HepG2 (cell line): ENCODE measurements around the gene SLC8A2. TPM values are rescaled to one million over a fixed set of nuclear protein-coding genes. Genes with fewer than 3 reads are reported as not detected.
A peak's percentile ranks its signal among the peaks of the same experiment; 100 is the strongest.

Experiments
- AFF4 ChIP-seq: sonication (generic); formaldehyde crosslinking; IDR thresholded peaks from 2 replicates; pipeline ENCODE4 v1.4.0; 2020; ENCODE audit warnings: missing genetic modification reagents
- CREM ChIP-seq, 2 experiments: sonication (generic) in 1 of 2; formaldehyde crosslinking in 1 of 2; IDR thresholded peaks; 2 replicates each; pipeline versions ENCODE4 v1.4.0 to v1.6.1; 2016 to 2020; ENCODE audit warnings: antibody characterized with exemption in 1 of 2, mild to moderate bottlenecking in 1 of 2, missing genetic modification reagents in 1 of 2
- CSRNP1 ChIP-seq: sonication (generic); formaldehyde crosslinking; IDR thresholded peaks from 2 replicates; pipeline ENCODE4 v1.8.1; 2023; ENCODE audit warnings: mild to moderate bottlenecking, missing genetic modification reagents
- GATA4 ChIP-seq: sonication (generic); IDR thresholded peaks from 2 replicates; pipeline ENCODE4 v1.6.1; 2016; ENCODE audit warnings: antibody characterized with exemption, low read depth, borderline replicate concordance
- HNF1A ChIP-seq, 2 experiments: sonication (generic) in 1 of 2; formaldehyde crosslinking in 1 of 2; IDR thresholded peaks; 2 replicates each; pipeline versions ENCODE4 v1.4.0 to v1.6.1; 2016 to 2020; ENCODE audit warnings: borderline replicate concordance in 1 of 2, low read depth in 1 of 2, mild to moderate bottlenecking in 1 of 2, missing genetic modification reagents in 1 of 2
- KMT2A ChIP-seq: sonication (generic); formaldehyde crosslinking; IDR thresholded peaks from 2 replicates; pipeline ENCODE4 v1.4.0; 2020; ENCODE audit warnings: missing genetic modification reagents
- PCBP1 ChIP-seq: fragments of 200-400 bp; formaldehyde crosslinking; IDR thresholded peaks from 2 replicates; pipeline ENCODE4 v1.6.1; 2017; ENCODE audit warnings: mild to moderate bottlenecking, low read depth, low read length, borderline replicate concordance
- RBFOX2 ChIP-seq: fragments of 200-400 bp; formaldehyde crosslinking; IDR thresholded peaks from 2 replicates; pipeline ENCODE4 v1.6.1; 2017; ENCODE audit warnings: low read depth, mild to moderate bottlenecking, low read length
- SP4 ChIP-seq: sonication (generic); formaldehyde crosslinking; IDR thresholded peaks from 2 replicates; pipeline ENCODE4 v1.8.1; 2023; ENCODE audit warnings: mild to moderate bottlenecking, missing genetic modification reagents
- SYNCRIP ChIP-seq: fragments of 200-400 bp; formaldehyde crosslinking; IDR thresholded peaks from 2 replicates; pipeline ENCODE4 v1.6.1; 2018; ENCODE audit warnings: mild to moderate bottlenecking, low read depth, low read length; ENCODE audit not compliant: insufficient read depth
- TEF ChIP-seq: sonication (generic); formaldehyde crosslinking; IDR thresholded peaks from 2 replicates; pipeline ENCODE4 v1.5.0; 2020; ENCODE audit warnings: missing genetic modification reagents
- ZBTB38 ChIP-seq: sonication (generic); formaldehyde crosslinking; IDR thresholded peaks from 2 replicates; pipeline ENCODE4 v1.5.1; 2020; ENCODE audit warnings: mild to moderate bottlenecking, missing genetic modification reagents
- ZNF10 ChIP-seq: sonication (generic); formaldehyde crosslinking; IDR thresholded peaks from 2 replicates; pipeline ENCODE4 v1.4.0; 2020; ENCODE audit warnings: mild to moderate bottlenecking, low read depth, missing genetic modification reagents, borderline replicate concordance
- ZNF138 ChIP-seq: sonication (generic); formaldehyde crosslinking; IDR thresholded peaks from 2 replicates; pipeline ENCODE4 v1.5.0; 2020; ENCODE audit warnings: mild to moderate bottlenecking, low read depth, missing genetic modification reagents
- ZNF33B ChIP-seq: sonication (generic); formaldehyde crosslinking; IDR thresholded peaks from 2 replicates; pipeline ENCODE4 v1.5.1; 2020; ENCODE audit warnings: mild to moderate bottlenecking, missing genetic modification reagents
- ZNF598 ChIP-seq: sonication (generic); formaldehyde crosslinking; IDR thresholded peaks from 2 replicates; pipeline ENCODE4 v1.5.1; 2020; ENCODE audit warnings: mild to moderate bottlenecking, missing genetic modification reagents, borderline replicate concordance
- ZNF788 ChIP-seq: sonication (generic); formaldehyde crosslinking; IDR thresholded peaks from 2 replicates; pipeline ENCODE4 v1.5.0; 2020; ENCODE audit warnings: mild to moderate bottlenecking, missing genetic modification reagents, borderline replicate concordance
- polyA plus RNA-seq, 8 experiments: library from polyadenylated mRNA; depleted of rRNA in 3 of 8; stranded (reverse) in 7 of 8; unstranded in 1 of 8; fragments of >200 nt; fragmentation: Illumina TruSeq in 4 of 8; extraction: Trizol in 4 of 8; gene quantifications; 2 replicates each; pipeline versions ENCODE4 v1.2.1 to v1.2.3, GENCODE V29; 2011 to 2016; ENCODE audit warnings: low read depth in 4 of 8, missing spikeins in 1 of 8, mixed read lengths in 1 of 8; ENCODE audit not compliant: insufficient read depth in 1 of 8
- total RNA-seq, 5 experiments: library from RNA; depleted of rRNA; stranded (reverse); fragments of >200 nt; fragmentation: Illumina TruSeq; extraction: Trizol; gene quantifications; 2 replicates each; pipeline ENCODE4 v1.2.3, GENCODE V29; 2016; ENCODE audit warnings: low read depth in 1 of 5

Gene SLC8A2
- total and polyA plus RNA-seq, 2 of the 13 experiments (the other 11 are each of a cell fraction or from before 2014, with no cell fraction given) = 0.02 TPM; not detected in 1

GRCh38 chr19:47430041-47430802, 41.5 kb downstream of the SLC8A2 start (continued):
- TF ChIP-seq AFF4 = no peak
- no peak; the same call in none of the 2 replicates for TF ChIP-seq RBFOX2
- TF ChIP-seq ZNF788 (CRISPR knock-in tag) = peak; percentile 77; the same call in 1 of the 2 replicates
- no peak for TF ChIP-seq PCBP1
- TF ChIP-seq ZNF138 = 0 out of 2 replicates have a peak, but pooled peaks have one; percentile 53
- no peak for TF ChIP-seq ZNF10 (CRISPR knock-in tag)
- TF ChIP-seq GATA4 = no peak
- peak; percentile 22; the same call in 1 of the 2 replicates for TF ChIP-seq SP4 (CRISPR knock-in tag)
- TF ChIP-seq ZBTB38 (CRISPR knock-in tag) = peak; percentile 96
- TF ChIP-seq CSRNP1 = peak; percentile 56; the same call in 1 of the 2 replicates
- TF ChIP-seq ZNF598 (CRISPR knock-in tag) = peak; percentile 34; the same call in 1 of the 2 replicates
- TF ChIP-seq CREM (IDR thresholded peaks at IDR 0.05) = no peak
- no peak for TF ChIP-seq CREM (CRISPR knock-in tag; IDR thresholded peaks at IDR 0.05)
- no peak for TF ChIP-seq TEF (CRISPR knock-in tag)
- no peak for TF ChIP-seq SYNCRIP
- 0 out of 2 replicates have a peak, but pooled peaks have one; percentile 57 for TF ChIP-seq KMT2A (CRISPR knock-in tag)
- TF ChIP-seq HNF1A (IDR thresholded peaks at IDR 0.05; ENCODE audit: low read depth) = no peak
- TF ChIP-seq HNF1A (CRISPR knock-in tag; IDR thresholded peaks at IDR 0.05; ENCODE audit: borderline replicate concordance) = no peak
- TF ChIP-seq ZNF33B (CRISPR knock-in tag) = no peak; the same call in 1 of the 2 replicates
